Measurements from ENCODE around the gene RAB3A. TPM values are rescaled to one million over a fixed set of nuclear protein-coding genes. Genes with fewer than 3 reads are reported as not detected.

The RAB3A gene
- total RNA-seq, 1 experiment from 2014 or later = 10.6 TPM

DNA sequence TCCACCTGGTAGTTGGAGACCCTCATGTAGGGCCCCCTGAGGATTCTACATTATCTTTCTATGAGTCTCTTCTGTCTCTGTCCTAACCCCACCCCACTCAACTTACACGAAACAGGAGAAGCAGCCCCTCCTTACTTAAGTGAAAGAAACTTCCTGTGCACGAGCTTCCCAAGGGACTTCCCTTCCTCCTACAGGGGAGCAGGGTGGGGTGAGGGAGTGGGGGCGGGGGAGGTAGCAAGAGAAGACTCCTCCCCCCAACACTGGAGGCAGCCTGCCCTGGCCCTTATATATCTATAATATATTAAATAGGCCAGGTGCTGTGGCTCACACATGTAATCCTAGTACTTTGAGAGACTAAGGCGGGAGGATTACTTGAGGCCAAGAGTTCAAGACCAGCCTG, 27.9 kb upstream of the RAB3A start:
- no peaks in the 10 kb centered on the region for H3K36me3 ChIP-seq (ENCODE audit: control insufficient read depth in 1 of 2, insufficient read depth in 2 of 2, low read length in 2 of 2)
- no TSS peak for BruUV-seq (replicated peaks)
- no peak for DNase-seq (ENCODE audit: low read depth, low spot score)
- no peaks in the 10 kb centered on the region for H4K20me1 ChIP-seq (ENCODE audit: insufficient read depth)
- H3K9ac ChIP-seq (ENCODE audit: low read length) = no peak overlapping the region
- H3K4me3 ChIP-seq (replicated peaks in 1 of 2; ENCODE audit: low read depth in 1 of 2, low read length in 2 of 2) = no peak overlapping the region
- TF ChIP-seq ZNF274 (IDR thresholded peaks at IDR 0.05; ENCODE audit: low read depth, low read length) = no peak
- no peak for TF ChIP-seq RAD21 (IDR thresholded peaks at IDR 0.05; ENCODE audit: low read depth)
- no peak for TF ChIP-seq EGR1 (IDR thresholded peaks at IDR 0.05; ENCODE audit: low read depth)
- TF ChIP-seq FOSL1 (IDR thresholded peaks at IDR 0.05; ENCODE audit: low read depth) = no peak
- no peak for TF ChIP-seq SP1 (IDR thresholded peaks at IDR 0.05; ENCODE audit: low read depth)
- no peak for ATAC-seq
- peaks cover 2 to 16% of the 10 kb centered on the region in 2 experiments; a peak in 2 of 4 replicates for H3K4me1 ChIP-seq (ENCODE audit: control insufficient read depth in 1 of 2, insufficient read depth in 2 of 2, low read length in 2 of 2)
- H3K9me2 ChIP-seq (ENCODE audit: insufficient read depth) = no peaks in the 10 kb centered on the region
- POLR2A ChIA-PET = interaction anchor here (0.6 to 0.9 kb wide), 2 partner anchors 11 to 19 kb away, joined by 4 to 5 read pairs; no protein-coding TSS in a partner anchor
- intact Hi-C loops (cut with micrococcal nuclease) = no loop called here
- H2AFZ ChIP-seq (ENCODE audit: low read depth, low read length, poor library complexity, severe bottlenecking) = no peak overlapping the region
- CTCF ChIA-PET = interaction anchor here (1.0 to 2.0 kb wide), 2 partner anchors 20 to 23 kb away, joined by 3 to 5 read pairs; no protein-coding TSS in a partner anchor
- peaks cover 5% of the 10 kb centered on the region; the same call in 1 of the 2 replicates for H3K27me3 ChIP-seq (ENCODE audit: insufficient read depth, low read length)
- RAD21 ChIA-PET (ENCODE audit: low non-redundant PET in 1 of 2, low total read pairs in 2 of 2, uncharacterized antibody in 2 of 2, unreplicated experiment in 2 of 2) = no interaction called here
- no peaks in the 10 kb centered on the region for H3K9me3 ChIP-seq (ENCODE audit: control insufficient read depth in 1 of 2, insufficient read depth in 1 of 2, low read depth in 1 of 2, low read length in 2 of 2)
- H3K27ac ChIP-seq (ENCODE audit: low read depth, low read length) = no peak overlapping the region
- H3K4me2 ChIP-seq (ENCODE audit: low read length) = peak overlapping the region; percentile 27; the same call in 1 of the 2 replicates
- H3K79me2 ChIP-seq (ENCODE audit: insufficient read depth, low read length) = no peaks in the 10 kb centered on the region

DNA sequence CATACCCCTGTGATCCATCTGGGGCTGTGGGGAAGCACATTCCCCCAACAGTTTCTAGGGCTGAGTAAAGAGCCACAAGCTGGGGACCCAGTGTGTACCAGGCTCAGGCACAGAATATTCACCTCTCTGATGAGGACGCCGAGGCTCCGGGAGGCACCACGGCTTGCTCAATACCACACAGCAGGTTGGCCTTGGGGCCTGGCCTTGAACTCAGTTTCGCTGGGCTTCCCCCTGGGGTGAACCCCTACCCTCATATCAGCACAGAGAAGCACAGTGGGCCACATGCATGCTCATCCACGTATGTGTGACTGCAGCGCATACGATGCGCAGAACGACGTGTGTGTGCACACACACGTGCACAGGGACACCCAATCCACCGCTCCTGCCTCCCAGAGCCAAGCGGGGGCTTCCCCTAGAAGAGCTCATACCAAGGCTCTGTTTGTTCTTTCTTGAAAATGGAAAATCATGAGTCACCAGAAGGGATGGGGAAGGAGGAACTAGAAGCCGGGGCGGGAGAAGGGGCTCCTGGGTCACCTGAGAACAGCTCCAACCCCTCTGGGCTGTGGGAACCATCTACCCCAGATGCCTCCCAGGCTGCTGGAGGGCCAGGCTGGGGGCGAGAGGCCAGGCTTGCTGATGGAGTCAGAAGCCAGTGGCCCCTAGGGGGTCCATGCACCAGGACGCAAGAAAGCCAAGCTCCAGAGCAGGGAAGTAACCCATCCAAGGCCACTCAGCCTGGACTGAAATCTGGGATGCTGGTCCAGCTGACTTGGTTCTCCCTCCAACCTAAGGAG, 27.3 kb upstream of the RAB3A start:
- H3K4me1 ChIP-seq (ENCODE audit: control insufficient read depth in 1 of 2, insufficient read depth in 2 of 2, low read length in 2 of 2) = peaks cover 2 to 16% of the 10 kb centered on the region in 2 experiments; a peak in 2 of 4 replicates
- peak overlapping the region; percentile 27; the same call in 1 of the 2 replicates for H3K4me2 ChIP-seq (ENCODE audit: low read length)
- ChIA-PET CTCF (interaction anchor here (1.0 to 2.0 kb wide), 2 partner anchors 21 to 22 kb away, joined by 3 to 5 read pairs; no protein-coding TSS in a partner anchor), RAD21 (ENCODE audit: low non-redundant PET in 1 of 2, low total read pairs in 2 of 2, uncharacterized antibody in 2 of 2, unreplicated experiment in 2 of 2) (no interaction called here), POLR2A (interaction anchor here (0.6 to 0.9 kb wide), 2 partner anchors 10 to 20 kb away, joined by 4 to 5 read pairs; no protein-coding TSS in a partner anchor)
- H3K9ac ChIP-seq (ENCODE audit: low read length) = no peak overlapping the region
- intact Hi-C loops (cut with micrococcal nuclease) = no loop called here
- ATAC-seq (no peak), DNase-seq (ENCODE audit: low read depth, low spot score) (no peak)
- no peak overlapping the region for H2AFZ ChIP-seq (ENCODE audit: low read depth, low read length, poor library complexity, severe bottlenecking)
- H3K79me2 ChIP-seq (ENCODE audit: insufficient read depth, low read length) = no peaks in the 10 kb centered on the region
- no TSS peak for BruUV-seq (replicated peaks)
- no peak overlapping the region for H3K4me3 ChIP-seq (replicated peaks in 1 of 2; ENCODE audit: low read depth in 1 of 2, low read length in 2 of 2)
- no peaks in the 10 kb centered on the region for H3K36me3 ChIP-seq (ENCODE audit: control insufficient read depth in 1 of 2, insufficient read depth in 2 of 2, low read length in 2 of 2)
- no peaks in the 10 kb centered on the region for H4K20me1 ChIP-seq (ENCODE audit: insufficient read depth)
- H3K27me3 ChIP-seq (ENCODE audit: insufficient read depth, low read length) = peaks cover 5% of the 10 kb centered on the region; the same call in 1 of the 2 replicates
- TF ChIP-seq ZNF274 (IDR thresholded peaks at IDR 0.05; ENCODE audit: low read depth, low read length) (no peak), SRF (IDR thresholded peaks at IDR 0.05; ENCODE audit: low read depth) (no peak), YY1 (IDR thresholded peaks at IDR 0.05; ENCODE audit: extremely low read depth, insufficient replicate concordance, low read depth, low read length) (no peak), EZH2 (IDR thresholded peaks at IDR 0.05) (no peak), EZH2phosphoT487 (IDR thresholded peaks at IDR 0.05; ENCODE audit: borderline replicate concordance) (no peak), TCF7L2 (IDR thresholded peaks at IDR 0.05; ENCODE audit: borderline replicate concordance, extremely low read depth, insufficient read depth, insufficient read length) (no peak)
- TF ChIP-seq, protein P1, sequence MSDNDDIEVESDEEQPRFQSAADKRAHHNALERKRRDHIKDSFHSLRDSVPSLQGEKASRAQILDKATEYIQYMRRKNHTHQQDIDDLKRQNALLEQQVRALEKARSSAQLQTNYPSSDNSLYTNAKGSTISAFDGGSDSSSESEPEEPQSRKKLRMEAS (IDR thresholded peaks at IDR 0.05) = no peak
- TF ChIP-seq, protein P2, sequence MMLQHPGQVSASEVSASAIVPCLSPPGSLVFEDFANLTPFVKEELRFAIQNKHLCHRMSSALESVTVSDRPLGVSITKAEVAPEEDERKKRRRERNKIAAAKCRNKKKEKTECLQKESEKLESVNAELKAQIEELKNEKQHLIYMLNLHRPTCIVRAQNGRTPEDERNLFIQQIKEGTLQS (IDR thresholded peaks at IDR 0.05) = no peak
- TF ChIP-seq, protein P3, sequence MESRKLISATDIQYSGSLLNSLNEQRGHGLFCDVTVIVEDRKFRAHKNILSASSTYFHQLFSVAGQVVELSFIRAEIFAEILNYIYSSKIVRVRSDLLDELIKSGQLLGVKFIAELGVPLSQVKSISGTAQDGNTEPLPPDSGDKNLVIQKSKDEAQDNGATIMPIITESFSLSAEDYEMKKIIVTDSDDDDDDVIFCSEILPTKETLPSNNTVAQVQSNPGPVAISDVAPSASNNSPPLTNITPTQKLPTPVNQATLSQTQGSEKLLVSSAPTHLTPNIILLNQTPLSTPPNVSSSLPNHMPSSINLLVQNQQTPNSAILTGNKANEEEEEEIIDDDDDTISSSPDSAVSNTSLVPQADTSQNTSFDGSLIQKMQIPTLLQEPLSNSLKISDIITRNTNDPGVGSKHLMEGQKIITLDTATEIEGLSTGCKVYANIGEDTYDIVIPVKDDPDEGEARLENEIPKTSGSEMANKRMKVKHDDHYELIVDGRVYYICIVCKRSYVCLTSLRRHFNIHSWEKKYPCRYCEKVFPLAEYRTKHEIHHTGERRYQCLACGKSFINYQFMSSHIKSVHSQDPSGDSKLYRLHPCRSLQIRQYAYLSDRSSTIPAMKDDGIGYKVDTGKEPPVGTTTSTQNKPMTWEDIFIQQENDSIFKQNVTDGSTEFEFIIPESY (IDR thresholded peaks at IDR 0.05; ENCODE audit: extremely low read depth, insufficient replicate concordance, low read length) = no peak
- H3K27ac ChIP-seq (ENCODE audit: low read depth, low read length) = no peak overlapping the region
- no peaks in the 10 kb centered on the region for H3K9me2 ChIP-seq (ENCODE audit: insufficient read depth)
- H3K9me3 ChIP-seq (ENCODE audit: control insufficient read depth in 1 of 2, insufficient read depth in 1 of 2, low read depth in 1 of 2, low read length in 2 of 2) = no peaks in the 10 kb centered on the region
